SK-N-SH (cell line): ENCODE measurements around the gene PHKA2. TPM values are rescaled to one million over a fixed set of nuclear protein-coding genes. Genes with fewer than 3 reads are reported as not detected.

ENCODE experiments used
- CTCF ChIA-PET: fragments of 300-600, 350-600 bp; formaldehyde crosslinking; extraction: SDS; loops from one replicate; lab custom pipeline; 2021; lab: Yijun Ruan, JAX
- POLR2A ChIA-PET: fragments of 350-600 bp; sonication (Branson Sonifier 250); formaldehyde crosslinking; extraction: SDS; loops from one replicate; lab custom pipeline; 2020; ENCODE audit warnings: antibody characterized with exemption, inconsistent platforms; lab: Yijun Ruan, JAX
- DNase-seq: peaks from one replicate; pipeline ENCODE4 v3.0.0; 2012
- H2AFZ ChIP-seq: fragments of 200-600 bp; sonication (generic); 2 replicates; pipeline ENCODE4 v1.8.1; 2016; ENCODE audit warnings: antibody characterized with exemption, mild to moderate bottlenecking, low read depth
- H3F3A ChIP-seq: fragments of 200-600 bp; sonication (generic); replicated peaks from 2 replicates; pipeline ENCODE3; 2016; ENCODE audit warnings: antibody characterized with exemption, mild to moderate bottlenecking; ENCODE audit not compliant: insufficient read depth
- H3K27ac ChIP-seq, 2 experiments: fragments of 200-500 bp in 1 of 2; fragments of 200-600 bp in 1 of 2; sonication (Bioruptor generic) in 1 of 2; sonication (generic), shearing (Covaris generic) in 1 of 2; 2 replicates each; pipeline versions ENCODE4 v1.5.1 to v1.6.1; 2014 to 2016; ENCODE audit warnings: low read depth in 2 of 2, inconsistent platforms in 1 of 2, low read length in 1 of 2, mild to moderate bottlenecking in 1 of 2, mixed read lengths in 1 of 2
- H3K27me3 ChIP-seq: fragments of 200-600 bp; sonication (generic), shearing (Covaris generic); 2 replicates; pipeline ENCODE4 v1.6.1; 2016; ENCODE audit warnings: mixed run types; ENCODE audit not compliant: insufficient read depth
- H3K36me3 ChIP-seq, 2 experiments: fragments of 200-500 bp in 1 of 2; fragments of 200-600 bp in 1 of 2; sonication (Bioruptor generic) in 1 of 2; sonication (generic) in 1 of 2; replicated peaks in 1 of 2; 2 replicates each; pipeline versions ENCODE3 to v1.5.1; 2014 to 2016; ENCODE audit warnings: low read length in 1 of 2, mild to moderate bottlenecking in 1 of 2; ENCODE audit not compliant: insufficient read depth in 2 of 2, control insufficient read depth in 1 of 2
- H3K4me1 ChIP-seq, 2 experiments: fragments of 200-500 bp in 1 of 2; fragments of 200-600 bp in 1 of 2; sonication (Bioruptor generic) in 1 of 2; sonication (generic), shearing (Covaris generic) in 1 of 2; 2 replicates each; pipeline versions ENCODE4 v1.5.1 to v1.6.1; 2014 to 2016; ENCODE audit warnings: low read depth in 1 of 2, low read length in 1 of 2, mixed run types in 1 of 2; ENCODE audit not compliant: insufficient read depth in 2 of 2, control insufficient read depth in 1 of 2
- H3K4me2 ChIP-seq: fragments of 200-600 bp; sonication (generic), shearing (Covaris generic); 2 replicates; pipeline ENCODE4 v1.6.1; 2017; ENCODE audit warnings: mixed run types
- H3K4me3 ChIP-seq, 2 experiments: fragments of 200-500 bp in 1 of 2; fragments of 200-600 bp in 1 of 2; sonication (Bioruptor generic) in 1 of 2; sonication (generic), shearing (Covaris generic) in 1 of 2; 2 replicates each; pipeline versions ENCODE4 v1.5.1 to v1.8.1; 2014 to 2016; ENCODE audit warnings: low read depth in 2 of 2, inconsistent platforms in 1 of 2, low read length in 1 of 2, mild to moderate bottlenecking in 1 of 2, mixed read lengths in 1 of 2, moderate library complexity in 1 of 2
- H3K79me2 ChIP-seq: fragments of 200-600 bp; sonication (generic); 2 replicates; pipeline ENCODE4 v1.8.1; 2017; ENCODE audit warnings: mild to moderate bottlenecking; ENCODE audit not compliant: insufficient read depth
- H3K9ac ChIP-seq: fragments of 200-600 bp; sonication (generic); 2 replicates; pipeline ENCODE4 v1.6.1; 2017; ENCODE audit warnings: mixed run types
- H3K9me2 ChIP-seq: fragments of 200-600 bp; sonication (generic); 2 replicates; pipeline ENCODE4 v1.6.1; 2017; ENCODE audit warnings: mixed run types
- H3K9me3 ChIP-seq: fragments of 200-600 bp; sonication (generic); 2 replicates; pipeline ENCODE4 v1.6.1; 2017; ENCODE audit warnings: mixed run types, mild to moderate bottlenecking, moderate library complexity
- H4K20me1 ChIP-seq: fragments of 200-600 bp; sonication (generic); 2 replicates; pipeline ENCODE4 v1.6.1; 2017; ENCODE audit warnings: mild to moderate bottlenecking, mixed run types; ENCODE audit not compliant: insufficient read depth
- EZH2phosphoT487 ChIP-seq: fragments of 200-600 bp; sonication (generic); IDR thresholded peaks from 2 replicates; pipeline ENCODE4 v1.6.1; 2017; ENCODE audit warnings: low read depth, mixed run types, mild to moderate bottlenecking, antibody characterized with exemption, moderate library complexity, borderline replicate concordance
- FOSL2 ChIP-seq: IDR thresholded peaks from 2 replicates; pipeline ENCODE4 v1.4.0; 2012; ENCODE audit warnings: low read depth, mild to moderate bottlenecking, moderate library complexity, borderline replicate concordance
- FOXJ3 ChIP-seq: sonication (generic); formaldehyde crosslinking; IDR thresholded peaks from 2 replicates; pipeline ENCODE4 v1.5.1; 2020; ENCODE audit warnings: mild to moderate bottlenecking, missing genetic modification reagents
- FOXM1 ChIP-seq: IDR thresholded peaks from 2 replicates; pipeline ENCODE4 v1.4.0; 2012; ENCODE audit warnings: low read depth, mild to moderate bottlenecking
- GATA2 ChIP-seq: sonication (generic); formaldehyde crosslinking; IDR thresholded peaks from 2 replicates; pipeline ENCODE4 v1.5.0; 2020; ENCODE audit warnings: mild to moderate bottlenecking, missing genetic modification reagents
- MEF2A ChIP-seq: IDR thresholded peaks from 2 replicates; pipeline ENCODE4 v1.4.0; 2012; ENCODE audit warnings: low read depth, borderline replicate concordance
- MXI1 ChIP-seq: IDR thresholded peaks from 2 replicates; pipeline ENCODE4 v1.6.1; 2012; ENCODE audit warnings: mild to moderate bottlenecking, low read depth, low read length, improper control_type of control experiment
- POLR2AphosphoS5 ChIP-seq: IDR thresholded peaks from 2 replicates; pipeline ENCODE4 v1.6.1; 2012; ENCODE audit warnings: low read depth, low read length
- RAD21 ChIP-seq: IDR thresholded peaks from 2 replicates; pipeline ENCODE4 v1.6.1; 2012; ENCODE audit warnings: mild to moderate bottlenecking, low read length
- RCOR1 ChIP-seq: fragments of 150-350 bp; IDR thresholded peaks from 2 replicates; pipeline ENCODE4 v1.6.1; 2017; ENCODE audit warnings: antibody characterized with exemption, low read length
- RFX5 ChIP-seq: IDR thresholded peaks from 2 replicates; pipeline ENCODE4 v1.6.1; 2012; ENCODE audit warnings: mild to moderate bottlenecking, improper control_type of control experiment, low read length
- RXRA ChIP-seq: IDR thresholded peaks from 2 replicates; pipeline ENCODE4 v1.4.0; 2012; ENCODE audit warnings: low read depth, mild to moderate bottlenecking, borderline replicate concordance
- SIN3A ChIP-seq: IDR thresholded peaks from 2 replicates; pipeline ENCODE4 v1.6.1; 2012; ENCODE audit warnings: low read depth, mild to moderate bottlenecking, low read length, moderate library complexity, borderline replicate concordance
- TAF1 ChIP-seq: IDR thresholded peaks from 2 replicates; pipeline ENCODE4 v1.6.1; 2012; ENCODE audit warnings: low read depth, mild to moderate bottlenecking, low read length, moderate library complexity, borderline replicate concordance
- TCF12 ChIP-seq: IDR thresholded peaks from 2 replicates; pipeline ENCODE4 v1.4.0; 2012
- TEAD4 ChIP-seq: IDR thresholded peaks from 2 replicates; pipeline ENCODE4 v1.4.0; 2012; ENCODE audit warnings: mild to moderate bottlenecking, borderline replicate concordance; ENCODE audit not compliant: insufficient read depth
- YY1 ChIP-seq: IDR thresholded peaks from 2 replicates; pipeline ENCODE4 v1.4.0; 2012; ENCODE audit warnings: low read depth, mild to moderate bottlenecking
- ZBTB33 ChIP-seq: IDR thresholded peaks from 2 replicates; pipeline ENCODE4 v1.4.0; 2012; ENCODE audit warnings: low read depth, borderline replicate concordance
- WGBS: methylation state at CpG from one replicate; pipeline ENCODE4 v1.1.6; 2017; ENCODE audit warnings: low lambda C conversion rate; 5-methylcytosine and 5-hydroxymethylcytosine counted together
- polyA plus RNA-seq, 3 experiments: library from polyadenylated mRNA; depleted of rRNA; stranded (reverse); fragments of >200 nt; gene quantifications; 2 replicates each; pipeline ENCODE4 v1.2.3, GENCODE V29; 2012
- TF ChIP-seq, protein P1 (sequence below): fragments of 150-350 bp; IDR thresholded peaks from 2 replicates; pipeline ENCODE4 v1.6.1; 2016; ENCODE audit warnings: mild to moderate bottlenecking, low read depth, low read length
- TF ChIP-seq, protein P2 (sequence below): fragments of 150-350 bp; IDR thresholded peaks from 2 replicates; pipeline ENCODE4 v1.6.1; 2017; ENCODE audit warnings: antibody characterized with exemption, low read length, low read depth, borderline replicate concordance

The PHKA2 gene
- polyA plus RNA-seq, 1 of the 3 experiments (the other 2 are of a cell fraction): 20.5 TPM

DNA sequence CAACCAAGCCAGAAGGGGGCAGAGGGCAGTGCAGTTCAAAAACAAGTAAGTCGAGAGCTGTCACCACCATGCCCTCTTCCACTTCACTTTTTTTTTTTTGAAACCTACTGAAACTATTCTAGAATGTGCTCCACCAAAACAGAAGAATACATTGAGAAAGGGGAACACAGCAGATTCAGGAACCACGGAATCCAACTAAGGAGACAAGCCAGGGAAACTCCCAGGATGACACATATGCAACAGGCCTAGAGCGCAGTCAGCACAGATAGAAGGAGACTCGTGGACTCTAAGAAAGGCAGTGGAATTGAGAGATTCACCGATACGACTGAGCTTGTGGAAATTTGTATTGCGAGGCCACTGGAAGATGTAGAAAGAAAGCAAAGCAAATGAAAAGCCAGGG, 66.1 kb downstream of the PHKA2 start (continued):
- no peak for TF ChIP-seq RAD21
- TF ChIP-seq TAF1: no peak
- TF ChIP-seq RXRA: no peak

GRCh38 chrX:18906286-18906685, 77.6 kb downstream of the PHKA2 start:
- Histone ChIP-seq H2AFZ (no peak overlapping the region), H3K4me3 (no peak overlapping the region), H3K9ac (no peak overlapping the region), H3K79me2 (no peaks in the 10 kb centered on the region), H3K4me2 (no peak overlapping the region), H3K9me2 (no peaks in the 10 kb centered on the region), H3K9me3 (no peaks in the 10 kb centered on the region), H3K27me3 (peaks cover 7% of the 10 kb centered on the region; the same call in 1 of the 2 replicates), H3K27ac (no peak overlapping the region), H3K36me3 (peaks cover 0 to 5% of the 10 kb centered on the region in 2 experiments), H3K4me1 (peaks cover 0 to 15% of the 10 kb centered on the region in 2 experiments; a peak in 2 of 4 replicates), H4K20me1 (no peaks in the 10 kb centered on the region), H3F3A (no peaks in the 10 kb centered on the region)
- POLR2A ChIA-PET: no interaction called here
- CTCF ChIA-PET: interaction anchor here (0.8 to 1.7 kb wide), 2 partner anchors 428 to 496 kb away, joined by 3 to 7 read pairs; no protein-coding TSS in a partner anchor
- no peak for DNase-seq
- TF ChIP-seq FOXJ3 (CRISPR knock-in tag): no peak
- TF ChIP-seq TCF12: no peak
- TF ChIP-seq RFX5: no peak
- TF ChIP-seq ZBTB33: no peak
- TF ChIP-seq EZH2phosphoT487: no peak
- TF ChIP-seq MXI1: no peak
- no peak for TF ChIP-seq FOXM1
- no peak for TF ChIP-seq YY1
- TF ChIP-seq MEF2A: no peak
- no peak for TF ChIP-seq SIN3A
- TF ChIP-seq POLR2AphosphoS5: no peak
- no peak for TF ChIP-seq FOSL2
- no peak for TF ChIP-seq TEAD4
- TF ChIP-seq, protein P1, sequence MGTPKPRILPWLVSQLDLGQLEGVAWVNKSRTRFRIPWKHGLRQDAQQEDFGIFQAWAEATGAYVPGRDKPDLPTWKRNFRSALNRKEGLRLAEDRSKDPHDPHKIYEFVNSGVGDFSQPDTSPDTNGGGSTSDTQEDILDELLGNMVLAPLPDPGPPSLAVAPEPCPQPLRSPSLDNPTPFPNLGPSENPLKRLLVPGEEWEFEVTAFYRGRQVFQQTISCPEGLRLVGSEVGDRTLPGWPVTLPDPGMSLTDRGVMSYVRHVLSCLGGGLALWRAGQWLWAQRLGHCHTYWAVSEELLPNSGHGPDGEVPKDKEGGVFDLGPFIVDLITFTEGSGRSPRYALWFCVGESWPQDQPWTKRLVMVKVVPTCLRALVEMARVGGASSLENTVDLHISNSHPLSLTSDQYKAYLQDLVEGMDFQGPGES: no peak
- TF ChIP-seq, protein P2, sequence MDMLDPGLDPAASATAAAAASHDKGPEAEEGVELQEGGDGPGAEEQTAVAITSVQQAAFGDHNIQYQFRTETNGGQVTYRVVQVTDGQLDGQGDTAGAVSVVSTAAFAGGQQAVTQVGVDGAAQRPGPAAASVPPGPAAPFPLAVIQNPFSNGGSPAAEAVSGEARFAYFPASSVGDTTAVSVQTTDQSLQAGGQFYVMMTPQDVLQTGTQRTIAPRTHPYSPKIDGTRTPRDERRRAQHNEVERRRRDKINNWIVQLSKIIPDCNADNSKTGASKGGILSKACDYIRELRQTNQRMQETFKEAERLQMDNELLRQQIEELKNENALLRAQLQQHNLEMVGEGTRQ: no peak
- TF ChIP-seq RCOR1: no peak
- TF ChIP-seq GATA2 (CRISPR knock-in tag): no peak
- 47% methylated on average over 2 of the region's 12 CpGs for WGBS
